Erythroblast (primary cell): ENCODE data around the gene USP17L10.
"Not testable (repeated sequence)": the region's sequence is repeated elsewhere in the genome, so short reads cannot be mapped to it uniquely, and the experiment has no call there.

Experiments
- GATA1 ChIP-seq: IDR thresholded peaks from 2 replicates; pipeline ENCODE4 v1.6.1; 2011; ENCODE audit warnings: low read depth, mild to moderate bottlenecking, control low read depth, low read length, moderate library complexity
- POLR2A ChIP-seq: IDR thresholded peaks from 2 replicates; pipeline ENCODE4 v1.6.1; 2011; ENCODE audit warnings: mild to moderate bottlenecking, low read length

DNA sequence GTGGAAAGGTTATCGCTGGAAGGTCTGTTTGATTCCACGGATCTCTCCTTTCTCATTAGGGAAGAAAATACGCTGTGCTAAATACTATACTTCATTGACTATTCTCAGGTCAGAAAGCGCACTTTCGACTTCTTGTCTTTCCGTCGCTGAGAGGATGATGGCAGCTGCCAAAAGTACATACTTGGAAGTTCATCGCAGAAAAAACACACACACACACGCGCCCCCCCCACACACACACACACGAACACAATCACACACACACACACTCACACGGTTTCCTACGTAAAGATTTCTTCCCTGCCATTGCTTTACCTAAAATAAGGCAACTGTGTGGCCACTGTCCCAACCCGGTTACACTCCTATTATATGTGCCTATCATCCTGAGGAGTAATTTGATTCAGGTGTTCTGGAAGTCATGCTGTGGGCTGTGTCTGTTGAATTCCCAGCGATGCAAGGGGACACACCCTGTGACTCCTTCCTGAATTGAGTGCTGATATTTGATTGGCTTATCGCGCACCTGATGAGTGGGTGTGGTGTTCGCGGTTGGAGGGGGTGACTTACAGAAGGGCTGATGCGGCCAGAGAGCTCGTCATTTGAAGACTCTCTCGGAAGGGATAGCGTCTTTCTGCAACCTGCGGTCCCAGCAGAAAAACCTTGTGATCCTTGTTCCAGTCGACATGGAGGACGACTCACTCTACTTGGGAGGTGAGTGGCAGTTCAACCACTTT lies 37.7 kb downstream of the USP17L10 start, which contains the start of gene USP17L18:
- TF ChIP-seq POLR2A, GATA1: not testable (repeated sequence)
